BJ (cell line): ENCODE results near the gene L3MBTL1. TPM values are rescaled to one million over a fixed set of nuclear protein-coding genes. Genes with fewer than 3 reads are reported as not detected.

Experiments used
- CTCF ChIA-PET: fragments of 350-600 bp; formaldehyde crosslinking; extraction: SDS; loops from one replicate; lab custom pipeline; 2021; ENCODE audit warnings: antibody characterized with exemption, inconsistent platforms; lab: Yijun Ruan, JAX
- POLR2A ChIA-PET: fragments of 300-600 bp; sonication (Branson Sonifier 250); formaldehyde crosslinking; extraction: SDS; loops from one replicate; lab custom pipeline; 2021; ENCODE audit warnings: antibody characterized with exemption; lab: Charles Lee
- DNase-seq: peaks from one replicate; pipeline ENCODE4 v3.0.0-alpha.2; 2011; ENCODE audit warnings: low read depth
- H3K27me3 ChIP-seq: 2 replicates; pipeline ENCODE4 v1.6.0; 2011; ENCODE audit warnings: low read length; ENCODE audit not compliant: control insufficient read depth, insufficient read depth
- H3K36me3 ChIP-seq: 2 replicates; pipeline ENCODE4 v1.5.1; 2011; ENCODE audit warnings: low read length; ENCODE audit not compliant: control insufficient read depth, insufficient read depth
- H3K4me3 ChIP-seq: 2 replicates; pipeline ENCODE4 v1.5.1; 2011; ENCODE audit warnings: low read depth, mild to moderate bottlenecking, control low read depth, low read length
- polyA plus RNA-seq: library from polyadenylated mRNA; depleted of rRNA; stranded (reverse); fragments of >200 nt; gene quantifications from 2 replicates; pipeline ENCODE4 v1.2.3, GENCODE V29; 2011
- TF ChIP-seq, protein P1 (sequence below): IDR thresholded peaks from 2 replicates; pipeline ENCODE4 v1.5.1; 2011; ENCODE audit warnings: low read depth, mild to moderate bottlenecking, control low read depth, inconsistent platforms, low read length, moderate library complexity; ENCODE audit not compliant: insufficient read depth

Gene L3MBTL1
- polyA plus RNA-seq, 1 experiment, result 4.5 TPM

DNA sequence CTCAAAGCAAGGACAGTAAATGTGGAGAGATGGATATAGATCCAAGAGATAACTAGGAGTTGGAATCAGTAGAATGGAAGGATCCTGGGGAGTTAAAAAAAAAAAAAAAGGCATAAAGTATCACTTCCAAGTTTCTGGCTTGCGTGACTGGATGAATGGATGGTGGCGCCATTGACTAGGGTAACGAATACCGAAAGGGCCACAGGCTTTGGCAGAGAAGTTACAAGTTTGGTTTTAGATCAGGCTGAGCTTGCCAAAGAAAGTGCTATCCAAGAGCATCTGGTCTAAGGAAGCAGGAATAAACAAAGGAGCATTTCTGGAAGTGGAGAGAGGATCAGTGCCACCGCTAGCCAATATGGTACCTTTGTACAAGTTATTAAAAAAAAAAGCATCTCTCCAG, 17.5 kb downstream of the L3MBTL1 start:
- ChIA-PET CTCF (interaction anchor here (0.7 kb wide), 1 partner anchor 11 kb away, joined by 4 read pairs; no protein-coding TSS in a partner anchor), POLR2A (no interaction called here)
- H3K4me3 ChIP-seq, result no peak overlapping the region
- DNase-seq, result no peak
- H3K27me3 ChIP-seq, result no peaks in the 10 kb centered on the region
- H3K36me3 ChIP-seq, result peaks cover 1% of the 10 kb centered on the region
- TF ChIP-seq, protein P1, sequence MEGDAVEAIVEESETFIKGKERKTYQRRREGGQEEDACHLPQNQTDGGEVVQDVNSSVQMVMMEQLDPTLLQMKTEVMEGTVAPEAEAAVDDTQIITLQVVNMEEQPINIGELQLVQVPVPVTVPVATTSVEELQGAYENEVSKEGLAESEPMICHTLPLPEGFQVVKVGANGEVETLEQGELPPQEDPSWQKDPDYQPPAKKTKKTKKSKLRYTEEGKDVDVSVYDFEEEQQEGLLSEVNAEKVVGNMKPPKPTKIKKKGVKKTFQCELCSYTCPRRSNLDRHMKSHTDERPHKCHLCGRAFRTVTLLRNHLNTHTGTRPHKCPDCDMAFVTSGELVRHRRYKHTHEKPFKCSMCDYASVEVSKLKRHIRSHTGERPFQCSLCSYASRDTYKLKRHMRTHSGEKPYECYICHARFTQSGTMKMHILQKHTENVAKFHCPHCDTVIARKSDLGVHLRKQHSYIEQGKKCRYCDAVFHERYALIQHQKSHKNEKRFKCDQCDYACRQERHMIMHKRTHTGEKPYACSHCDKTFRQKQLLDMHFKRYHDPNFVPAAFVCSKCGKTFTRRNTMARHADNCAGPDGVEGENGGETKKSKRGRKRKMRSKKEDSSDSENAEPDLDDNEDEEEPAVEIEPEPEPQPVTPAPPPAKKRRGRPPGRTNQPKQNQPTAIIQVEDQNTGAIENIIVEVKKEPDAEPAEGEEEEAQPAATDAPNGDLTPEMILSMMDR, result no peak

DNA sequence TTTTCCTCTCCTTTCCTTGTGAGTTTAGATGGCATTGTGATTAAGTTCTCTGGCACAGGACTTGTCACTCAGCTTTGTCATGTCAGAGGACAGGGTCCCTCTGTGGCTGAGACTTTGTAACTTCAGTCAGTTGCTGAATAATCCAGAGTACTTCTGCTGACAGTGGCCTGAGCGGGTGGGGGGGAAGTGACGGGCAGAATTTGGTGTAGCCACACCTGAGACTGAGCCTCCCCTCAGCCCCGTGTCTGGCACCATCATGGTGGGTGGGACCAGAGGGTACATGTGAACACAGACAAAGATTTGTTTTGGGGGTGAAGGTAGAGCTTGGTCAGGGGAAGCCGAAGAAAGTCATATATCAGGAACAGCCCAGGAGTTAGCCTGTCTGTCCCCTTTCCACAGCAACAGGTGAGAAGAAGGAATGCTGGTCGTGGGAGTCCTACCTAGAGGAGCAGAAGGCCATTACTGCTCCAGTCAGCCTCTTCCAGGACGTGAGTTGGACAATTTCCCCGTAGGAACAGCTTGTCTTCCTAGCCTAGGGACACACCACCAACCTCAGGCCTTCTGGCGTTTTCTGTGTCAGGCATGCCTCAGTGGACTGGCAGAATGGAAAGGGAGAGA, 20.9 kb downstream of the L3MBTL1 start:
- H3K27me3 ChIP-seq, result no peaks in the 10 kb centered on the region
- TF ChIP-seq, protein P1, result no peak
- no peak overlapping the region for H3K4me3 ChIP-seq
- H3K36me3 ChIP-seq, result peaks cover 1% of the 10 kb centered on the region
- ChIA-PET POLR2A (no interaction called here), CTCF (interaction anchor here (0.8 to 2.1 kb wide), 3 partner anchors 9 to 105 kb away, joined by 3 to 20 read pairs (median 3); no protein-coding TSS in a partner anchor)
- DNase-seq, result no peak

DNA sequence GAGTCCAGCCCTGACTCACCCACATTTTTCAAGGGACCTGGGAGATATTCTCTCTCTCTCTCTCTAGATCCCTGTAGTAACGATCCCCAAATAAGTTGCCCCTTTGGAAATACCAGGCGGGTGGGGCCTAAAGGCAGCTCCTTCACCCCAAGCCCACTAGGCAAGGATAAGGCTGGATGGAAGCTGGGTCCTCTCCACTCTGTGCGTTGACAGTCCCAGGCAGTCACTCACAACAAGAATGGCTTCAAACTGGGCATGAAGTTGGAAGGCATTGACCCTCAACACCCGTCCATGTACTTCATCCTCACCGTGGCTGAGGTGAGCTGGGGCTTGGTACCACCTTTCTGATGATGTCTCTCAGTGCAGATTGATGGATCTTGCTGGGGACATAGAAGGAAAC, 21.6 kb downstream of the L3MBTL1 start:
- POLR2A ChIA-PET, result no interaction called here
- Histone ChIP-seq H3K36me3 (peaks cover 1% of the 10 kb centered on the region), H3K27me3 (no peaks in the 10 kb centered on the region), H3K4me3 (no peak overlapping the region)
- TF ChIP-seq, protein P1, result no peak
- CTCF ChIA-PET, result interaction anchor here (0.6 to 2.1 kb wide), 4 partner anchors 9 to 1914 kb away, joined by 3 to 20 read pairs (median 4); no protein-coding TSS in a partner anchor
- no peak for DNase-seq

DNA sequence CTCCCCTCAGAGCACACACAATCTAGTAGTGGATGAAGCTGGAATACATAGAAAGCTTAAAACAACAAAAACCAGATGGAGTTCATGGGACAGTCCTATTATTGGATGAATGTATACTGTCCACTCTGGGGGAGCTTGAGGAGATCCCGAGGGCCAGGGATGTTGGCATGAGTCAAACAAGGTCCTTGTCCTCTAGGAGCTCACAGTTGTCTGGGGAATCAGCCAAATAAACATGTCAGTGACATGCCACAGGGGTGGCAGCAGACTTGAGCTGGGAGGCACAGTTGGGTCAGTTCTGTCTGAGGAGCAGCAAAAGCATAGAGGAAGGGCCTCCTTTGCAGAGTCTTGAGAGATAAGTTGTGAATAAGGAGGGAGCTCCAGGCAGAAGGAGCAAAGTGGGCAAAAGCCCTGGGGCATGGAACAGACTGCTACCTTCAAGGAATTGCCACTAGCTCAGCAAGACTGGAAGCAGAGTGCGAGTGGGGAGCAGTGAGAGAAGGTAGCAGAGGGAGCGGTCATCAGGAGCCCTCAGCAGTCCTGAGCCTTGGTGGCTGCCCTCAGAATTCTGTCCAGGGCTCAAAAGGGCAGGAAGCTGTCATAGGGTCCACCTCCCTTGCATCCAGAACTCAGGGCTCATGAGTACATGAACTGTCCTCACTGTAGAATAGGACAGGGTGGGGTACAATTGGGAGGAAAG, 22.1 kb downstream of the L3MBTL1 start:
- H3K36me3 ChIP-seq, result peaks cover 1% of the 10 kb centered on the region
- ChIA-PET POLR2A (no interaction called here), CTCF (interaction anchor here (0.6 to 2.1 kb wide), 3 partner anchors 8 to 1914 kb away, joined by 3 to 20 read pairs (median 4); no protein-coding TSS in a partner anchor)
- H3K4me3 ChIP-seq, result no peak overlapping the region
- no peak for DNase-seq
- H3K27me3 ChIP-seq, result no peaks in the 10 kb centered on the region
- TF ChIP-seq, protein P1, result no peak

DNA sequence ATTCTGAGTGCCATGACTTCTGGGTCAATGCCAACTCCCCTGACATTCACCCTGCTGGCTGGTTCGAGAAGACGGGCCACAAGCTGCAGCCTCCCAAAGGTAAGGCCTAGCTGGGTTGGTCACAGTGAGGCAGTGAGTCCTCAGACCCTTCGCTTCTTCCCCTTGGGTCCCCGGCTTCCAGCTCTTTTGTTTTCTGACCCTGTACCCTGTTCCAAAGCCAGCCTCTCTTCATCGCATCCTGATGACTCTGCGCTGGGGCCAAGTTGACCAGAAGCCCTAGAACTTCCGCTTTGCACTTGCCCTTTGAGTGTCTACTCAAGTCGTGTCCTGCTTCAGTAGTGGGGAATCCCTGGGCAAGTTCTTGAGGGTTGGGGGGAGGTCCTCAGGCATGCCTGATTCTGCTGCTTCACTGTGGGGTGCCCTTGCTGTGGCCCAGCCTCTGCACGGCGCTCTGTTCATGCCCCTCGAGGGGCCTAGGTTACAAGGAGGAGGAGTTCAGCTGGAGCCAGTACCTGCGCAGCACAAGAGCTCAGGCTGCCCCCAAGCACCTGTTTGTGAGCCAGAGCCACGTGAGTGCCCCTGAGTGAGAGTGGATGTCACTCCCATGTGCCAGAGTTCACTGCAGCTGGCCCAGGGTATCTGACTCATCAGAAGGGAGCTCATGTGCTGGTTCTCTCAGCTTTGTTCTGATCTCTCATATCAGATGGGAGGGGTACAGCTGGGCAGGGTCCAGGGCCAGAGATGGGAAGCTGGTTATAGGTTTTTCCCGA, 23.0 kb downstream of the L3MBTL1 start:
- CTCF ChIA-PET, result interaction anchor here (2.1 kb wide), 1 partner anchor 7 kb away, joined by 20 read pairs; no protein-coding TSS in a partner anchor
- Histone ChIP-seq H3K36me3 (peaks cover 1% of the 10 kb centered on the region), H3K27me3 (no peaks in the 10 kb centered on the region), H3K4me3 (no peak overlapping the region)
- POLR2A ChIA-PET, result no interaction called here
- DNase-seq, result no peak
- TF ChIP-seq, protein P1, result no peak
